ENCODE data around the gene RABGAP1L.

DNA sequence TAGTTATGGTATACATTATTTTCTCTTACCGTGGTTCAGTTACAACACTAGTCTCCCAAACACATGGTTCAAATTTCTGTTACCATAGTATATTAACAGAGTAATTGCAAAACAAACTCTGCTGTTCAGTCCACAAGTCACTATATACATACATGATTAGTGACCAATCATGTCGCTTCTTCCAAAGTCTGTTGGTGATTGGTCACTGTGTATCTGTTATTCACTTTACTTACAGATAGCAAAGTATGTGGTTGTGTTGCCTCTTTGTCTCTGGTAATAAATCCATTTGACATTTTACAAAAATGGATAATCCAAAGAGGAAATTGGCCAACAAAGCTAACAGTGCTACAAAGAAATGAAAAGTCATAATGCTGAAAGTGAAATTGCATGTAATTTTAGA lies 107.2 kb downstream of the RABGAP1L start:
- TF ChIP-seq CTCF (IDR thresholded peaks at IDR 0.05; ENCODE audit: extremely low read depth in 1 of 2, insufficient read depth in 1 of 2, low read depth in 1 of 2, low read length in 2 of 2) (no peak), MYC (IDR thresholded peaks at IDR 0.05; ENCODE audit: low read depth, low read length) (no peak), POLR2A (IDR thresholded peaks at IDR 0.05; ENCODE audit: low read depth, low read length) (no peak), POLR2AphosphoS5 (IDR thresholded peaks at IDR 0.05; ENCODE audit: insufficient read depth, low read depth, low read length) (no peak), GATA2 (IDR thresholded peaks at IDR 0.05; ENCODE audit: insufficient read depth, insufficient read length, low read depth, low read length) (no peak)
- TF ChIP-seq, protein P1, sequence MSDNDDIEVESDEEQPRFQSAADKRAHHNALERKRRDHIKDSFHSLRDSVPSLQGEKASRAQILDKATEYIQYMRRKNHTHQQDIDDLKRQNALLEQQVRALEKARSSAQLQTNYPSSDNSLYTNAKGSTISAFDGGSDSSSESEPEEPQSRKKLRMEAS (IDR thresholded peaks at IDR 0.05; ENCODE audit: insufficient read depth, insufficient read length) = no peak

Measured in endothelial cell of umbilical vein (primary cell).